C4-2B (cell line): ENCODE data around the gene TP53TG3F.
"Not testable (repeated sequence)": the region's sequence is repeated elsewhere in the genome, so short reads cannot be mapped to it uniquely, and the experiment has no call there.

Source experiments
- H3K27ac ChIP-seq: fragments of 450-650 bp; 2 replicates; pipeline ENCODE4 v1.5.1; 2017

Gene TP53TG3F, protein sequence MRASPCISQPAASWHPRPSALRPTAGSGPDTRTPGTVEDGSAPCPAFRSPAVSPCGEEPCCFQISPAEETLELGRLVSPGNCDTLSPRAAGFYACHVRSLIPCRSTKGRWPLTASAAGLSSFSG

DNA sequence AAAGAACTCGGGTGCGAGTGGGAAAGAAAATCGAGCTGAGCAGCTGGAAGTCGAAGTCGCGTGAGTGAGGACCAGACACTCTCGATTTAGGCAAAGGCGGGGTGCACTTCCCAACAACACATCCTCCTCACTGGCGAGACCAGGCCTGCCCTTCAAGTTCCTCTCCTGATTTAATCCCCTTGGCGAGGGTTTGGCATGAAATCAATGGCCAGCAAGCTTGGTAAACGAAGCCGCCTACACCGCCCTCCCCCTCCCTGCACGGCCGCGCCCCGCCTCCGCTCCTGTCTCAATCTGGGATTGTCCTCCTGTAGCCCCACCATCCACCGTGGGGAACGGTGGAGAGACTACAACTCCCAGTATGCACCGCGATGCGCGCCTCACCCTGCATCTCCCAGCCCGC, at the start of gene TP53TG3F:
Gene TP53TG3F, plus strand, starts transcription at position 301 of the 400 bp plus-strand sequence. Its CDS starts 68 bp downstream, at position 369.
- not testable (repeated sequence) for H3K27ac ChIP-seq

DNA sequence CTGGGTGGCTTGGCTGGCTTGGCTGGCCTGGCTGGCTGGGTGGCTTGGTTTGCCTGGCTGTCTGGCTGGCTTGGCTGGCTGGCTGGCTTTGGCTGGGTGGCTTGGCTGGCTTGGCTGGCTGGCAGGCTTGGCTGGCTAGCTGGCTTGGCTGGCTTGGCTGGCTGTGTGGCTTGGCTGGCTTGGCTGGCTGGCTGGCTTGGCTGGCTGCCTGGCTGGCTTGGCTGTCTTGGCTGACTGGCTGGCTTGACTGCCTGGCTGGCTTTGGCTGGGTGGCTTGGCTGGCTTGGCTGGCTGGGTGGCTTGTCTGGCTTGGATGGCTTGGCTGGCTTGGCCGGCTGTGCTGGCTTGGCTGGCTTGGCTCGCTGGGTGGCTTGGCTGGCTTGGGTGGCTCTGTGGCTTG, 32.2 kb downstream of the TP53TG3F start:
- not testable (repeated sequence) for H3K27ac ChIP-seq

DNA sequence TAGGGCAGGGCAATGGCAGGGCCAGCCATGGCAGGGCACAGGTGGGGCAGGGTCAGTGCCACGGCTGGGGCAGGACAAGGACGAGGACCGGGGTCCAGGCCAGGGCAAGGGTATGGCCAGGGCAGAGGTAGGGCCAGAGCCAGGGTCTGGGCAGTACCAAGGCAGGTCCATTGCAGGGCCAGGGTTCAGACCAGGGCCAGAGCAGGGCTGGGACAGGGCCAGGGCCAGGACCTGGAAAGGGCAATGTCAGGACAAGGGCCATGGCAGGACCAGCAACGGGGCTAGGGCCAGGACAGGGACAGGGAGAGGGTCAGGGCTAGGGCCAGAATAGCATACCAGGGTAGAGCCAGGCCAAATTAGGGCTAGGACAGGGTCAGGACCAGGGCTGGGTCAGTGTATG, 47.8 kb downstream of the TP53TG3F start:
- H3K27ac ChIP-seq, result not testable (repeated sequence)

DNA sequence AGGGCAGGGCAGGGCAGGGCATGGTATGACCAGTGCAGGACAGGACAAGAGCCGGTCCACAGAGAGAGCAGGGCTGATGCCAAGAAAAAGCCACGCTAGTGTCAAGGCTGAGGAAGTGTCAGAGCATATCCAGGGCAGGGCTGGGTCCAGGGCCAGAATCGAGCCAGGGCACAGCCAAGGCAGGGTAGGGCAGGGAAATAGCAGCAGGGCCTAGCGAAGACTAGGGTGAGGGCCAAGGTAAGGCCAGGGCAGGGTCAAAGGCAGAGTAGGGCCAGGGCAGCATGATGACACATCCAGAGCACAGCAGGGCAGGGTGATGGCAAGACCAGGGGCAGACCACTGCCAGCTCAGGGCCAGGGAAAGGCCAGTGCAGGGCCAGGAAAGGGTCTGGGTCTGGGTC, 49.7 kb downstream of the TP53TG3F start:
- H3K27ac ChIP-seq, result not testable (repeated sequence)

DNA sequence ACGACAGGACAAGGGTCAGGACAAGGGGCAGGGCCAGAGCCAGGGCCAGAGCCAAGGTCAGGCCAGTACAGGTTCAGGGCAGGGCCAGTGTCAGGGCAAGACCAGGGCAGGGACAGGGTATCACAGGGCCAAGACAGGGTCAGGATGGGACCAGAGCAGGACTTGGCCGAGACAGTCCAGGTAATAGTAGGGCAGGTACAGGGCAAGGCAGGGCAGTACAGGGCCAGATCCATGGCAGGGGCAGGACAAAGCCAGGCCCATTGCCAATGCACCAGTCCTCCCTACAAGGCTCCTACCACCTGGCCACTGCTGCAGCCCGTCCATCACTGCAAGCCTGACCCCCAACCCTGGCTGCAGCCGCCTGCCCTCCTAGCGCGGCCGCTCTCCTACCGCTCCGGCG, 50.5 kb downstream of the TP53TG3F start:
- H3K27ac ChIP-seq, result not testable (repeated sequence)
